Fibroblast of lung (primary cell): ENCODE data around the gene SFXN1. TPM values are rescaled to one million over a fixed set of nuclear protein-coding genes. Genes with fewer than 3 reads are reported as not detected.

Source experiments
- DNase-seq, 2 donors: peaks; one replicate each; pipeline versions ENCODE4 v3.0.0 to v3.0.0-alpha.2; 2010; ENCODE audit warnings: low read depth in 2 of 2
- H2AFZ ChIP-seq: 2 replicates; pipeline ENCODE4 v1.5.1; 2012; ENCODE audit warnings: low read length, control low read depth, inconsistent platforms
- H3K27ac ChIP-seq: 2 replicates; pipeline ENCODE4 v1.5.1; 2011; ENCODE audit warnings: low read length, control low read depth; ENCODE audit not compliant: insufficient read depth
- H3K27me3 ChIP-seq: 2 replicates; pipeline ENCODE4 v1.5.1; 2011; ENCODE audit warnings: mild to moderate bottlenecking, low read length; ENCODE audit not compliant: control insufficient read depth, insufficient read depth
- H3K36me3 ChIP-seq: 2 replicates; pipeline ENCODE4 v1.5.1; 2011; ENCODE audit warnings: low read length; ENCODE audit not compliant: control insufficient read depth, insufficient read depth
- H3K4me1 ChIP-seq: 2 replicates; pipeline ENCODE4 v1.5.1; 2011; ENCODE audit warnings: low read length; ENCODE audit not compliant: control insufficient read depth, insufficient read depth; ENCODE audit errors: extremely low read depth
- H3K4me2 ChIP-seq: 2 replicates; pipeline ENCODE4 v1.5.1; 2011; ENCODE audit warnings: low read length, control low read depth; ENCODE audit not compliant: insufficient read depth; ENCODE audit errors: extremely low read depth
- H3K4me3 ChIP-seq, 4 experiments: fragments of 200-600 bp in 1 of 4; sonication (generic) in 1 of 4; replicated peaks in 1 of 4; 2 replicates each; pipeline ENCODE4 v1.5.1; 2011 to 2016; ENCODE audit warnings: low read length in 4 of 4, low read depth in 3 of 4, mild to moderate bottlenecking in 3 of 4, control low read depth in 2 of 4, inconsistent platforms in 1 of 4, mixed read lengths in 1 of 4; ENCODE audit not compliant: insufficient read depth in 1 of 4; ENCODE audit errors: control extremely low read depth in 1 of 4
- H3K79me2 ChIP-seq: 2 replicates; pipeline ENCODE4 v1.5.1; 2012; ENCODE audit warnings: mild to moderate bottlenecking, low read length, inconsistent platforms; ENCODE audit not compliant: control insufficient read depth, insufficient read depth
- H3K9ac ChIP-seq: 2 replicates; pipeline ENCODE4 v1.5.1; 2011; ENCODE audit warnings: mild to moderate bottlenecking, low read length, control low read depth; ENCODE audit not compliant: insufficient read depth
- H3K9me3 ChIP-seq: 2 replicates; pipeline ENCODE4 v1.5.1; 2012; ENCODE audit warnings: low read depth, low read length; ENCODE audit not compliant: control insufficient read depth, insufficient read depth
- H4K20me1 ChIP-seq: 2 replicates; pipeline ENCODE4 v1.5.1; 2011; ENCODE audit warnings: low read length; ENCODE audit not compliant: control insufficient read depth, insufficient read depth; ENCODE audit errors: extremely low read depth
- CTCF ChIP-seq, 2 donors: IDR thresholded peaks in 1 of 2; conservative IDR thresholded peaks in 1 of 2; 1 replicate in 1 of 2; 2 replicates in 1 of 2; pipeline ENCODE4 v1.5.1; 2011 to 2012; ENCODE audit warnings: low read length in 2 of 2, control low read depth in 1 of 2, inconsistent platforms in 1 of 2, low read depth in 1 of 2, mild to moderate bottlenecking in 1 of 2
- EZH2 ChIP-seq: IDR thresholded peaks from 2 replicates; pipeline ENCODE4 v1.5.1; 2012; ENCODE audit warnings: low read length, control low read depth, mild to moderate bottlenecking; ENCODE audit errors: missing control alignments
- polyA plus RNA-seq, 2 donors: library from polyadenylated mRNA; depleted of rRNA in 1 of 2; stranded (reverse) in 1 of 2; unstranded in 1 of 2; fragments of >200 nt; gene quantifications; 2 replicates each; pipeline ENCODE4 v1.2.1, GENCODE V29; 2011 to 2012; ENCODE audit warnings: missing spikeins in 1 of 2
- total RNA-seq: library from RNA; depleted of rRNA; stranded (reverse); fragments of >200 nt; gene quantifications from 2 replicates; pipeline ENCODE4 v1.2.1, GENCODE V29; 2014

SFXN1 gene
- total and polyA plus RNA-seq, 2 donors (not counting 1 experiment from before 2014, with no cell fraction given), result 58.3 to 125 TPM

GRCh38 chr5:175466700-175467318, 11.6 kb upstream of the SFXN1 start:
- no peaks in the 10 kb centered on the region for H3K4me1 ChIP-seq
- peak in 1 of 2 donors; percentile 52 for DNase-seq
- H3K4me3 ChIP-seq, result no peak overlapping the region

GRCh38 chr5:175467983-175468690, 10.2 kb upstream of the SFXN1 start:
- no peak for DNase-seq
- Histone ChIP-seq H3K4me2 (no peak overlapping the region), H3K4me3 (no peak overlapping the region), H3K4me1 (no peaks in the 10 kb centered on the region), H3K9ac (no peak overlapping the region), H3K36me3 (no peaks in the 10 kb centered on the region), H2AFZ (no peak overlapping the region), H3K79me2 (no peaks in the 10 kb centered on the region), H3K9me3 (no peaks in the 10 kb centered on the region), H3K27me3 (no peaks in the 10 kb centered on the region), H3K27ac (no peak overlapping the region), H4K20me1 (no peaks in the 10 kb centered on the region)
- TF ChIP-seq CTCF (conservative IDR thresholded peaks at IDR 0.05 in 1 of 2, IDR thresholded peaks at IDR 0.05 in 1 of 2; ENCODE audit: low read depth in 1 of 2, low read length in 2 of 2) (no peak), EZH2 (no peak)

More at GRCh38 chr5:175466700-175467318, 11.6 kb upstream of the SFXN1 start:
- Histone ChIP-seq H3K27me3 (no peaks in the 10 kb centered on the region), H3K9ac (no peak overlapping the region), H3K4me2 (no peak overlapping the region), H2AFZ (no peak overlapping the region), H3K36me3 (no peaks in the 10 kb centered on the region), H3K79me2 (no peaks in the 10 kb centered on the region), H3K9me3 (no peaks in the 10 kb centered on the region), H3K27ac (no peak overlapping the region), H4K20me1 (no peaks in the 10 kb centered on the region)
- TF ChIP-seq CTCF (conservative IDR thresholded peaks at IDR 0.05 in 1 of 2, IDR thresholded peaks at IDR 0.05 in 1 of 2; ENCODE audit: low read depth in 1 of 2, low read length in 2 of 2) (no peak), EZH2 (no peak)

GRCh38 chr5:175468892-175469291, 9.5 kb upstream of the SFXN1 start:
- Histone ChIP-seq H3K27me3 (no peaks in the 10 kb centered on the region), H3K4me3 (no peak overlapping the region), H3K4me2 (no peak overlapping the region), H3K4me1 (no peaks in the 10 kb centered on the region), H3K36me3 (no peaks in the 10 kb centered on the region), H3K79me2 (no peaks in the 10 kb centered on the region), H4K20me1 (no peaks in the 10 kb centered on the region), H3K9me3 (no peaks in the 10 kb centered on the region), H2AFZ (no peak overlapping the region), H3K27ac (no peak overlapping the region), H3K9ac (no peak overlapping the region)
- no peak for TF ChIP-seq EZH2
- TF ChIP-seq CTCF (conservative IDR thresholded peaks at IDR 0.05 in 1 of 2, IDR thresholded peaks at IDR 0.05 in 1 of 2; ENCODE audit: low read depth in 1 of 2, low read length in 2 of 2), result no peak
- DNase-seq, result no peak
